ENCODE measurements around the gene THAP4.

The THAP4 gene

DNA sequence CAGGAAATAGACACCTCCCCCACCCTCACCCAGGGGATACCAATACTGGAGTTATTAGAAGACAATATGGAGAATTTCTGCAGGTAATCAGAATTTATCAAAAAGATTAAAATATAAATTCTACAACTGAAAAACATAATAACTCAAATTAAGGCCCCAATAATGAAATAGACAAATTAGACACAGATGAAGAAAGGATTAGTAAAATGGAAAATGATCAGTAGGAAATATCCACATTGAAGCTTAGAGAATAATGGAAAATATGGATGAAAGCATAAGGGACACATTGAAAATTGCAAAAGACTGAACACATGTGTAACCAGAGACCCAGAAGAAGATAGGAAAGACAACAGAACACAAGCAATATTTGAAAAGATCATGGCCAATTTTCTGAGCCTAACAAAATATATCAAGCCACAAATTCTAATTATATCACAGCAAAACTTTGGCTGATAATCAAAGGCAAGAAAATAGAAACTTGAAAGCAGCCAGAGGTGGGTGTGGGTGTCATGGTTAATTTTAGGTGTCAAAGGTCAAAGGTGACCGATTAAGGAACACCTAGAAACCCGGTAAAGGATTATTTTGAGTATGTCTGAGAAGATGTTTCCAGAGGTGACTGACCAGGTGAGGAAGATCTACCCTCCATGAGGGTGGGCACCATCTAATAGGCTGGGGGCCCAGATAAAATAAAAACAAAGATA lies 50.2 kb downstream of the THAP4 start:
- Histone ChIP-seq H3K9me2 (replicated peaks; ENCODE audit: insufficient read depth, low read length) (no peaks in the 10 kb centered on the region), H3F3A (ENCODE audit: insufficient read depth, low read length) (no peaks in the 10 kb centered on the region), H4K20me1 (ENCODE audit: insufficient read depth, low read length) (no peaks in the 10 kb centered on the region), H3K4me3 (ENCODE audit: low read length) (no peak overlapping the region), H3K9me3 (replicated peaks; ENCODE audit: insufficient read depth, low read length) (no peaks in the 10 kb centered on the region), H3K9ac (ENCODE audit: low read length) (no peak overlapping the region), H3K4me2 (ENCODE audit: low read depth, low read length) (no peak overlapping the region), H3K79me2 (ENCODE audit: low read length) (no peaks in the 10 kb centered on the region), H3K36me3 (replicated peaks; ENCODE audit: insufficient read depth, low read length) (no peaks in the 10 kb centered on the region), H2AFZ (ENCODE audit: low read length) (no peak overlapping the region), H3K27me3 (replicated peaks; ENCODE audit: insufficient read depth, low read length) (no peaks in the 10 kb centered on the region), H3K27ac (ENCODE audit: low read length) (no peak overlapping the region), H3K4me1 (ENCODE audit: low read length) (no peaks in the 10 kb centered on the region)
- no peak for TF ChIP-seq EZH2phosphoT487 (IDR thresholded peaks at IDR 0.05; ENCODE audit: low read length)
- no peak for TF ChIP-seq EZH2 (optimal IDR thresholded peaks at IDR 0.05; ENCODE audit: low read depth, low read length)
- TF ChIP-seq, protein P1, sequence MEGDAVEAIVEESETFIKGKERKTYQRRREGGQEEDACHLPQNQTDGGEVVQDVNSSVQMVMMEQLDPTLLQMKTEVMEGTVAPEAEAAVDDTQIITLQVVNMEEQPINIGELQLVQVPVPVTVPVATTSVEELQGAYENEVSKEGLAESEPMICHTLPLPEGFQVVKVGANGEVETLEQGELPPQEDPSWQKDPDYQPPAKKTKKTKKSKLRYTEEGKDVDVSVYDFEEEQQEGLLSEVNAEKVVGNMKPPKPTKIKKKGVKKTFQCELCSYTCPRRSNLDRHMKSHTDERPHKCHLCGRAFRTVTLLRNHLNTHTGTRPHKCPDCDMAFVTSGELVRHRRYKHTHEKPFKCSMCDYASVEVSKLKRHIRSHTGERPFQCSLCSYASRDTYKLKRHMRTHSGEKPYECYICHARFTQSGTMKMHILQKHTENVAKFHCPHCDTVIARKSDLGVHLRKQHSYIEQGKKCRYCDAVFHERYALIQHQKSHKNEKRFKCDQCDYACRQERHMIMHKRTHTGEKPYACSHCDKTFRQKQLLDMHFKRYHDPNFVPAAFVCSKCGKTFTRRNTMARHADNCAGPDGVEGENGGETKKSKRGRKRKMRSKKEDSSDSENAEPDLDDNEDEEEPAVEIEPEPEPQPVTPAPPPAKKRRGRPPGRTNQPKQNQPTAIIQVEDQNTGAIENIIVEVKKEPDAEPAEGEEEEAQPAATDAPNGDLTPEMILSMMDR (IDR thresholded peaks at IDR 0.05; ENCODE audit: low read length), result no peak
- DNase-seq, result no peak

DNA sequence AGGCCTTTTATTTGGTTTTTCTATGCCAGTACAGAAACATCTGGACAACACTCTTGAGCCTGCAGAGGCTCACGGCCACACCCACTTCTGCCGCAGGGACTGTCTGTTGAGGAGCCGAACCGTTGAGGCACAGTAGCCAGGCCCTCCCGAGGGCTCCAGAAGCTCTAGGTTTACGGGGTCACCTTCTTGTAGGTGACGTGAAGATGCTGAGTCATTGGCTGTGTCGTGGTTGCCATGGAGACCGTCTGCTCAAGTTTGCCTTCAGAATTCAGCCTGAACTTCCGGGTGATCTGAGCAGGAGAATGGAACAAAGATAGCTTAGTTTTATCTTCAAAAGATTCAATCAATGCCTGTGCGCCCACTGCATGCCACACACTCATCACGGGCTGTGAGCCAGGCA lies 52.5 kb downstream of the THAP4 start:
- Histone ChIP-seq H3F3A (ENCODE audit: insufficient read depth, low read length) (no peaks in the 10 kb centered on the region), H3K4me1 (ENCODE audit: low read length) (no peaks in the 10 kb centered on the region), H3K9me2 (replicated peaks; ENCODE audit: insufficient read depth, low read length) (no peaks in the 10 kb centered on the region), H3K9me3 (replicated peaks; ENCODE audit: insufficient read depth, low read length) (no peaks in the 10 kb centered on the region), H3K9ac (ENCODE audit: low read length) (no peak overlapping the region), H3K4me3 (ENCODE audit: low read length) (no peak overlapping the region), H3K79me2 (ENCODE audit: low read length) (no peaks in the 10 kb centered on the region), H4K20me1 (ENCODE audit: insufficient read depth, low read length) (no peaks in the 10 kb centered on the region), H3K36me3 (replicated peaks; ENCODE audit: insufficient read depth, low read length) (no peaks in the 10 kb centered on the region), H3K27me3 (replicated peaks; ENCODE audit: insufficient read depth, low read length) (no peaks in the 10 kb centered on the region), H3K4me2 (ENCODE audit: low read depth, low read length) (no peak overlapping the region), H2AFZ (ENCODE audit: low read length) (no peak overlapping the region), H3K27ac (ENCODE audit: low read length) (no peak overlapping the region)
- TF ChIP-seq EZH2 (optimal IDR thresholded peaks at IDR 0.05; ENCODE audit: low read depth, low read length) (no peak), EZH2phosphoT487 (IDR thresholded peaks at IDR 0.05; ENCODE audit: low read length) (no peak)
- TF ChIP-seq, protein P1 (IDR thresholded peaks at IDR 0.05; ENCODE audit: low read length), result no peak
- DNase-seq, result no peak

DNA sequence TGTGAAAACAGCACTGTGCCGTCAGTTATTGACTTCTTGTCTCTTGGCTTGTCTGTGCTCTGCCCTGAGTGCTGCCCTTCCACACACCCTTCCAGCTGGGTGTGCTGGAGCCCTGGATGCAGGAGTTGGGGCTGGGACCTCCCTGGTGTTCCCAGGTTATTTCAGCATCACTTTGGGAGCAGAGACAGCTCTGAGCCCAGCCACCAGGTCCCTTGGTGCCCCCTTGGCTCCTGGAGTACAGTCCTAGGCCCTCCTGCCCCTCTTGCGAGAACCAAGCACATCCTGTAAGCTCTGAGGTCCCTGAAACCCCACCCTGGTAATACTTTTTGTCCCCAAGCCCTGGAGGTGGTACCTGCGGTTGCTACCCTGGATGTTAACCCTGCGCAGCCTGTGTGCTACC lies 54.2 kb downstream of the THAP4 start:
- DNase-seq, result no peak
- Histone ChIP-seq H3K4me3 (ENCODE audit: low read length) (no peak overlapping the region), H3K9me2 (replicated peaks; ENCODE audit: insufficient read depth, low read length) (no peaks in the 10 kb centered on the region), H3K27ac (ENCODE audit: low read length) (no peak overlapping the region), H3K36me3 (replicated peaks; ENCODE audit: insufficient read depth, low read length) (no peaks in the 10 kb centered on the region), H3K4me2 (ENCODE audit: low read depth, low read length) (no peak overlapping the region), H3K4me1 (ENCODE audit: low read length) (no peaks in the 10 kb centered on the region), H3F3A (ENCODE audit: insufficient read depth, low read length) (no peaks in the 10 kb centered on the region), H4K20me1 (ENCODE audit: insufficient read depth, low read length) (no peaks in the 10 kb centered on the region), H3K27me3 (replicated peaks; ENCODE audit: insufficient read depth, low read length) (no peaks in the 10 kb centered on the region), H2AFZ (ENCODE audit: low read length) (no peak overlapping the region), H3K9ac (ENCODE audit: low read length) (no peak overlapping the region), H3K79me2 (ENCODE audit: low read length) (no peaks in the 10 kb centered on the region), H3K9me3 (replicated peaks; ENCODE audit: insufficient read depth, low read length) (no peaks in the 10 kb centered on the region)
- no peak for TF ChIP-seq EZH2 (optimal IDR thresholded peaks at IDR 0.05; ENCODE audit: low read depth, low read length)
- no peak for TF ChIP-seq EZH2phosphoT487 (IDR thresholded peaks at IDR 0.05; ENCODE audit: low read length)
- TF ChIP-seq, protein P1 (IDR thresholded peaks at IDR 0.05; ENCODE audit: low read length), result no peak

All from MM.1S (cell line).